CD4-positive, alpha-beta T cell treated with Interleukin-15 for 4 hours (primary cell): Measurements from ENCODE around the gene USP3.

Experiments used
- DNase-seq: peaks from one replicate; pipeline ENCODE4 v3.0.0-alpha.2; 2020; ENCODE audit warnings: low spot score

The USP3 gene

DNA sequence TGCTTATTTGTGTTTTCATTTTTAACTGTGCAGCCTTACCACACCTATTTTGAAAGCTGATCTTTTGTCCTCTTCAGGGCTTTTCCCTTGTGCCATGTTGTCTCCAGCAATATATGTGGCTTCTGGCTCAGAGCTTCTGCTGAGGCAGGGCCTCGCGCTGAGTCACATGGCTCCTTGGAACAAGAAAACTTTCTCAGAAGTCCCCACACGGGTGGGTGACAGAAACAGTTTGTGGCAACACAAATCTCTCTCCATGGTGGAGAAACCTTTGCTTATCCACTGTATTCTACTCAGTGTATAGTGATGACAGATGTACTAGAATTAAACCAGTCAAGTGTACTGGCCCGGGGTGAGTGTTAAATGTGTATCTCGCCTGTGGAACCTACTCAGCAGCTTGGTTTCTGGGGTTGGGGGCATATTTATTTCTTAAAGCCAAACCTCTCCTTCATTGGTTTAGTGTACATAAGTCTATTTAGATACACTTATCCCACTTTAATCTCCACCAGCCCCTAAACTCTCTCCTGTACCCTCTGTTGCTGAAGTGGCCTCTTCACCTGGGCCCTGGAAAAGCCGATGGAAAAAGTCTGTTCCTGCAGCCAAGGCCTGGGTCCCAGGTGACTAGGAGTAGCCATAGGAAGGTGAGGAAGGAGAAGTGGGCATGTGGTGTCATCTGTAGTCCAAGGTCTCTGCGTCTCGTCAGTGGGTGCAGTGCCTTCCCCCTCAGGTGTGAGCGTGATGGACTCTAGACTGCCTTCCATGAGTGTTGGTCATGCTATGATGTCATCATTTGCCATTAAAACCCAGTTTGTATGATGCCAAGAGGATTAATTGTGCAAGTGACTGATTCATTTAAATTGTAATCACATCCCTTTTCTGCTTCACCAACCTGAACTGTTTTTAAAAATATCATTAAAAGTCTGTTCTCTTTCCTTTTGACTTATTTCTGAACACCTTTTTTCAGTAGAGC, 89.6 kb downstream of the USP3 start:
- peak; percentile 59 for DNase-seq

DNA sequence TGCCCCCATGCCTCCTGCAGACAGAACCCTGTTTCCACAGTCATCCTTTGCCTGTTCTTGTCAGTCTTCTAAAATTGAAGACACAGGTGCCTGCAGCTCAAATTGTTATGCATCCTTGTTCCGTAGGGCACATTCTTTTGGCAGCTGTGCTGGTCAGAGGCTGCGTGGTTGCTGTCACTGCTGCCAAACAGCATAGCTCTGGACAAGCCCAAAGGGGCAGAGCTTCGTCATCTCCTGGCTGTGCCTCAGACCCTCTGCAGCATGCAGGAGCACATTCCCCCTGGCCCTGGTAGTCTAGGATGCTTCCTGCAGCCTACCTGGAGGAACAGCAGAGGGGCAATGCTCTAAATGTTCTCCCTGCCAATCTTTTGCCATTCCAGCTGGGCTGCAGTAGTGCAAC, 90.7 kb downstream of the USP3 start:
- DNase-seq: no peak

DNA sequence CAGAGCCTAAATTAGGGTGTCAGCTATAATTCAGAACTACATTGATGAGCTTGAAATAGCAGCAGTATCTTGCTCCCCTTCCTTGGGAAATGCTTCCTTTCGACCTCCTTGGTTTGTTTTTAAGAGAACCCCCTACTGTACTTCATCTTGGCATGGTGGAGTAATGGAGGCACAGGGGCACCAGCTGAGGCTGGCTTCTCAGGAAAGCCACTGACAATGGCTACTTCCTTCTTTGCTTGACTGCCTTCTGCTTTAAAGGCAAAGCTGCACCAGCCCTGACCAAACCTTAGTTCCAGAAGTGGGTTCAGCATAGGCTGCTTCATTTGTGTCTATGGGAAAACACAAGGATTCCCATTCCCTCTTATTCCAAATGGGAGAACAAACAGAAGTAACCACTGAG, 91.3 kb downstream of the USP3 start:
- DNase-seq: no peak

DNA sequence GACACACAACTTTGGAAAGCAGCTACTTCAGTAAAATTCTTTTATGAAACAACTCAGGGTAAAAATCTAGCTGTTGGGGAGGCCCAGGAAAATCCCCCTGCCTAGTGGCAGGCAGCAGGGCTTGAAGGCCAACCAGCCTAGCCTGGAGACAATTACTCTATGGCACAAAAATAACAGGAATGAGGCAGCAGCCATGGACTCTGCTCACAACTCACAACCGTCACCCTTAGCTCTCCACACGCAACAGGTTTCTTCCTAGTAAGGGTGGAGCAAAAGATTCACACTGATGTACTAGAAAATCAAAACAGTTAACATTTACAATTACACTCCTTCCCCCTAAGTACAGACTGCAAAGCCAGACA, 92.3 kb downstream of the USP3 start:
- DNase-seq: no peak

DNA sequence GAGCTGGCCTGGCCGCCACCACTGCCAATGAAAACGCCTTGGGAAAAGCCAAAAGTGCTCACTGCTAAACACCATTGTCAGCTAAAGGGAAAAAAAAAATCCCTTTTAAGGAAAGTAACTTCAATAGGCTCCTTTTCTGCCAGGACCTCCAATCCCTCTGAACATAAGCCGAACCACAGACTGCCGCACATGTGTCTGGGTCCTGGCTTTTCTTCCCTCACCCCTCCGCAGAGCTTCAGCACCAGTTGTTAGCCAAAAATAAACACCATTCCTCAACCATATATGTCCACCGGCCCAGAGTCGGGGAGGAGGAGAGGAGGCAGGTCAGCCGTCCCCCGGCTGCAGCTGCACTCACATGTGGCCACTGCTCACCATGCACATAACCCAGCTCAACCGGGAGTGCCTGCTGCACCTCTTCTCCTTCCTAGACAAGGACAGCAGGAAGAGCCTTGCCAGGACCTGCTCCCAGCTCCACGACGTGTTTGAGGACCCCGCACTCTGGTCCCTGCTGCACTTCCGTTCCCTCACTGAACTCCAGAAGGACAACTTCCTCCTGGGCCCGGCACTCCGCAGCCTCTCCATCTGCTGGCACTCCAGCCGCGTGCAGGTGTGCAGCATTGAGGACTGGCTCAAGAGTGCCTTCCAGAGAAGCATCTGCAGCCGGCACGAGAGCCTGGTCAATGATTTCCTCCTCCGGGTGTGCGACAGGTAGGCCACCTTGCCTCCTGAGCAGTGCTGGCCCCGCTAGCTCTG, 92.8 kb downstream of the USP3 start, which contains the start of gene FBXL22:
Gene FBXL22, plus strand, starts transcription at position 350 of the 753 bp plus-strand sequence. Its CDS starts 6 bp downstream, at position 356.
- no peak for DNase-seq

DNA sequence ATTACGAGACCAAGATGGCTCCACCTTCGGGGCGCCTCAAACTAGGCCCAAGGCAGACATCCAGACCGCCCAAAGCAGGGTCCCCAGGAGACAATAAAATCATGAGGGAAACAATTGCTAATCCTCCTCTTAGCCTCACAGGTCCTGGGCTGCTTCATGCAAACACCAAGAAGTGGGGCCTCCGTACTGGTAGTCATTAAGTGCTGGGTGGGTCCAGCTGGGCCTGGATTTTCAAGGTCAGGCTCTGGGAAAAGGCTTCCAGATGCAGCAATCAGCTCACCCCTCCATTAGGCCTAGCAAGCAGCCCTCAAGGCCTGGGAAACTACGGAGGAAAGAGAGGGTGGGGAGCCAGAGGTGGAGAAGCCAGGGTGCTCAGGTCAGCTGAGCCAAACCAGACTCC, 93.4 kb downstream of the USP3 start:
- no peak for DNase-seq

DNA sequence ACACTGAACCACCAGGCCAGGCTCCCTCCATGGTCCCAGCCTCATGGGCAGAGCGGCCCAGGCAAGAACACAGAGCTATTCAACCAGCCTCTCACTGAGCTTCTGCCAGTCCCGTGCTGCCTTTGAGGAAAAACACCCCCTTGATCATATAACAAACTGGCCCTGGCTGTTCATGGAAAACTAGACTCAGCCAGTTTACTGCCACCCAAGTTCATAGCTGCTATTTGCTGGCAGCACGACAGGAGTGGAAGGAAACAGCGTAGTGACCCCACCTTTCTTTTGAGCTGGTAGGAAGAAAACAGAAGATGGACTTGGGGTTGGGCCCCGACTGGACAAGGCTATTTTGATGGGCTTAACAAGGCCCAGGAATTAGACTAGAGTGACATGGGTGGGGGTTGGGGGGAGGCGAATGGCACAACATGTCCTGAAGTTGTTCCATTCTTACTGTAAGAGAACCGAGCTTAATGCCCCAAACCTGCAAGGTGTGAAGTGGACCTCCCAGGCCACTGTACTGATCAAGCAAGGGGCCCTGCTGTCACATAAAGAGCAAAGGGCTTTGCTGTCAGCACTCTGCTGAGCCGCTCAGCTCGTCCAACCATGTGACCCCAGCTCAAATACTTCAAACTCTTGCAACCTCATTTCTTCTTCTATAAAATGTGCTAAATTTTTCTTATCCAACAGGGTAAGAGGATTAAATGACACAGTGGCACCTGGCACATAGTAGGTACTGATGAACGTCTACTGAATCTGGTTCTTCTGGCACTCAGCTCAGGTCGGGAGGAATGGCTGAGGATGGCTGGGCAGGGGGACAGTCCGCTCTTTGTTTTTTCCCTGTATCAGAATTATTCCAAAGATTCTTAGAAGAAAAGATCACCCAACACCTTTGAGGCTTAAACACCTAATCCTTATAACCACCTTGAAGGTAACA, 94.3 kb downstream of the USP3 start:
- no peak for DNase-seq

DNA sequence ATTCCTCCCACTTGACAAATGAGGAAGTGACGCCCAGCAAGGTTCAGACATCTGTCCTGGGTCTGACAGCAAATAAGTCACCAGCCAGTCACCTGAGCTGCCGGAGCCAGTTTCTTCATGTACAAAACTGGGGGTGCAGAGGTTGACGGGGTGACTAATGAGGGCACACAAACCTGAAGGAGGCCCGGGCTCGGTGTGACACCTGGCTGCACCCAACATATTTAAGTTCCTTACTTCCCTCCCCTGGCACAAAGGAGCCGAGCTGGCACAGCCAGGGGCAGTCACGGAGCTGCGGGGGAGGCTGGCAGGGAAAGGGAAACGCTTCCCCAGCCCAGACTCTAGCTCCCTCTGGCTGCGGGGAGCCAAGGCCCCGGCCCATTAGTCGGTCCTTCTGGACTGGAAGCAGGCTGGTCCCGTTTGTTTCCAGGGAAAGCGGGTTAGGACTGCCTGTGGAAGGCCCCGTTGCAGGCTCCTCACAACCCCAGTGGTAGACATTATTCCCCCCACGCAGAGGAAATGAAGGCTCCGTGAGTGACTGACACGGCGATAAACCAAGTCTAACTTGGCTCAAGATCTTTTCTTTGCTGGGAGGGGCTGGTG, 95.1 kb downstream of the USP3 start:
- DNase-seq: peak; percentile 37

DNA sequence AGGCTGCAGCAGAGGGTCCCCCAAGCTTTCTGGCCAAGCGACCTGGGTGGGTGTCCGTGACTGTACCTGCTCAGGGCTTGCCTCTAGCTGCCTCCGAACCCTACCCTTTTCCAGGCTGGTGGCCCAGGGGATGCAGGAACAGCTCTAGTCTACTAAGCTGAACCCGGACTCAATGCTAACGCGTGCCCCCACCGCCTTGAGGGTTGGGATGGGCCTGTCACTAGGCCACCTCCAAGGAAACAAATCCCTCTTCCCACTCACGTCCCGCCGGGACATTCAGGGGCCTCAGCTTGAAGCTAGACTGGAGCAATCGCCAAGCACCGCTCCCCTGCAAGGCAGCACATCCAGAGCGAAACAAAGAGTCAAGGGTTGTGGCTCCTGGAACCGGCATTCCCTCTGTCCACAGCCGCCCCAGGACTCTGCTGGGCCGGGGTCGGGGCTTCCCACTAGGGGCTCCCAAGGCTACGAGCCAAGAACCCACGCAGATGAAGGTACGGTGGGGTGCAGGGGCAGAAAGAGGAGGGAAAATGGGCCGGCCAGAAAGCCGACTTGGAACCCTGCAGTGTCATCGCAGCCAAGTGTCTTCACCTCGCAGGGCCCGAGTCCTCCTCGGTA, 95.7 kb downstream of the USP3 start:
- no peak for DNase-seq

DNA sequence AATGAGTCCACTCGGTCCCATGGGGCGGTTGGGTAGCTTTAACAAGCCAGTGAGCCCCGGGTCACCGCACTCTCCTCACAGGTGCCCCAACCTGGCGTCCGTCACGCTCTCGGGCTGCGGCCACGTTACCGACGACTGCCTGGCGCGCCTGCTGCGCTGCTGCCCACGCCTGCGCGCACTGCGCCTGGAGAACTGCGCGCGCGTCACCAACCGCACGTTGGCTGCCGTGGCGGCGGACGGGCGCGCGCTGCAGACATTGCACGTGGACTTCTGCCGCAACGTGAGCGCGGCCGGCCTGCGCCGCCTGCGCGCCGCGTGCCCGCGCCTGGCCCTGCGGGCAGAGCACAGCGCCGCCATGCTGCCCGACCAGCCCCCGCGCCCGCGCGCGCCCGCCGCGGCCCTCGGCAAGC, 96.2 kb downstream of the USP3 start:
- DNase-seq: peak; percentile 91

DNA sequence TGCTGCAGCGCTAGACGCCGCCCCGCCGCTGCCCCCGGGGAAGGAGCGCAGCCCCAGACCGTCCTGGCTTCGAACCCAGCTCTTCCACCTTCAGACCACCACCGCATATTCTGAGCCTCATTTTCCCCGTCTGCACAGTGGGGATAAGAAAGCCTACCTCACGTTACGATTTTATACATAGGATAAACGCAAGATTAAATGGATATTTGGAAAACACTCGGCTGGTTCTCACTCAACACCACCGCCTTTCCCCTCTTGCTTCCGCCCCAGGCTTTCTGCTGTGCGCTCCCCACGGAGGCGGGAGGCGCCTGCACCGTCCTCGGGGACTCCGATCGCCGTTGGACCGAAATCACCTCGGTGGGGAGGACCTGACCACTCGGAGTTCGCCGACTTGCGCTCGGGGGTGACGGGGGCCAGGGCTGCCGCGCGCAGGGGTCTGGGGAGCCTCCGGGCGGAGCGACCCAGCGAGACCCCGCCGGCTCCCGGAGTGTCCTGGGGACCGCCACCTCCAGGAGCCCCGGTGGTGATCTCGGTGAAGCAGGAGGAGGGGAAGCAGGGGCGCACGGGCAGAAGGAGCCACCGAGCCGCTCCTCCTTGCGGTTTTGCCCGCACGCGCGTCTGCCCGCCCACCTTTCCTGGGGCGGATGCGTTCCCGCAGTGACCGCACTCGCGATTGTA, 96.8 kb downstream of the USP3 start:
- DNase-seq: peak; percentile 37

DNA sequence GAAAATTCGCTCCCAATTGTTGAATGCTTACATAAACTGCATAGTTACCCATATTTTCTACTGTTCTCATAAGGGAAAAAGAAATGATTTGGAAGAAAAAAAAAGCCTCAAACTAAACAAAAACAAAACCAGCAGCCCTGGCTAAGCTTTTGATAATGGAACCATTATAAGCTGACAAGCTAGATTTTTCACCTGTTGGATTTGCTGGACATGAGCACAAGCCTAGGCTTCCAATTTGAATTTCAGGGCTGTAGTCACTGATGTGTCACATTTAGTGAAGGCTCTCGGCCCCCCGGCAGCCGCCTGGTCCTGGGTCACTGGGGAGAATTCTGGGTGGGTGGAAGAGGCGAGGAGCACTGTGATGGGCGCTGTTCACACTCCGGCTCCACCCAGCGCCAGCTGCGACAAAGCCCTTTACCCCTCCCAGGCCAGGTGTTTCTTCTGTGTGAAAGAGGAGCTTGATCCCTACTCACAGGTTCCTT, 97.4 kb downstream of the USP3 start:
- no peak for DNase-seq

DNA sequence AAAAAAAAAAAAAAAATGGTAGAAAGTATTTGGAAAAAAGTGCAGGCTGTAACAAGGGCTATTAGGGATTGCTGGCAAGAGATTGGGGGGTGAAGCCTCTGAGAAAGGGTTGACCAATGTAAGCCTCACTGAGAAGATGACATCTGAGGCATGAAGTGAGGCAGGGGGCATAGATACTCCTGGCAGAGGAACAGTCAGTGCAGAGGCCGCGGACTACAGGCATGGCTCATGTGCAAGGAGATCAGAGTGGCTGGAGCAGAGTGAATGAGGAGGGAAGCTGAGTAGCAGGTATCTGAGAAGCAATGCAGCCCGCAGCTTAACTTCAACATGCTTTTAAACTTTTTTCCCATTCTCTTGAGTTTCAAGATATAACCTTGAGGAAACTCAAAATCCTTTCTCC, 98.2 kb downstream of the USP3 start:
- DNase-seq: no peak

DNA sequence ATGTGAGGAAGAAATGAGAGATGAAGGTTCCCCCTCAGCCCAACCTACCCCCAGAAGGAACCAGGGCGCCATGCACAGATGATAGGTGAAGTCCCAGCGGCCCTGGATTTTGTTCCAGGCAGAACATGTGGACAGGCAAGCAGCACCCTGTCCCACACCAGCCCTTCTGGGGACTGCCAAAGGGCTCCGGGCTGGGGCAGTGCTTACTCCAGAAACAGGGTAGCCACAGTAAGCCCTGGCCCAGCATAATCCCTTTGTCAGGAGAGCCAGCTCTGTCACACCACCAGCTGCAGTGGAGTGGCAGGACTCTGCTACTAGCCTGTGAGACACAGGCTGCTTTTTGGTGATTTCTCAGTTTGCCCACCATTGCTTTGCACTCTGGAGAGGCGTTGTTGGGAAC, 99.1 kb downstream of the USP3 start:
- no peak for DNase-seq

DNA sequence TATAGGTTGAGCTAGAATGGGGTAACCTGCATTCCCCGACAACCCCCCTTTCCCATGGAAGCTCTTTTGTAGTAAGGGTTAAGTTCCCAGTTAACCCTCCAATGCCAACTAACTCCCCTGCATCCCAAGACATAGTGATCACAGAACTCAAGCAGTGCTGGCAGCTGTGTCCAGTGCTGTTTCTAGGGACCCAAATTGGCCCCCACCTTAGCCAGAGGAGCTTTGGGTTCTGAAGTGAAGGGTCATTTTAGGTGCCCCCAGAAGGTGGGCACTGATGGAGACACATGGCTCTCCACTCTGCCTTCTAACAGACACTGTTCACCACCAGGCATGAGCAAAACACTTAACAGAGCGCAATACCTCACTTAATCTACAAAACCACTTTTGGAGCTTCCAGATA, 99.9 kb downstream of the USP3 start:
- no peak for DNase-seq

DNA sequence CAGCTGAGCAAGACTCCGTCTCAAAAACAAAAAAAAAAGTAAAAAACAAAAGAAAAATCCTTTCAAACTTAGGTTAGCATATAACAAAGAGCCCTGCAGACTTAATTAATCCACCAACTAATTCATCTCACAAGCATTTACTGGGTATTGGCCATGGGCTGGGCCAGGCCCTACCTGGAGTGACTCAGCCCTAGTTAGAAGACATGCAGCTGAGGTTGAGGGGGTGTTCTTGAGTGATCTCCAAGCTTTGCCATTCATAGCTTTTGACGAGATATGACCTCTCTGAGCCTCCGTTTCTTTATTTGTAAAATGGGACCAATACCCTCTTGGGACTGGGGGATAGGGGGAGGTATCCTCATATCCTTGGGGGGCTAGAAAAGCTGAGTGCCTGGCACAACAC, 100.6 kb downstream of the USP3 start:
- DNase-seq: no peak

DNA sequence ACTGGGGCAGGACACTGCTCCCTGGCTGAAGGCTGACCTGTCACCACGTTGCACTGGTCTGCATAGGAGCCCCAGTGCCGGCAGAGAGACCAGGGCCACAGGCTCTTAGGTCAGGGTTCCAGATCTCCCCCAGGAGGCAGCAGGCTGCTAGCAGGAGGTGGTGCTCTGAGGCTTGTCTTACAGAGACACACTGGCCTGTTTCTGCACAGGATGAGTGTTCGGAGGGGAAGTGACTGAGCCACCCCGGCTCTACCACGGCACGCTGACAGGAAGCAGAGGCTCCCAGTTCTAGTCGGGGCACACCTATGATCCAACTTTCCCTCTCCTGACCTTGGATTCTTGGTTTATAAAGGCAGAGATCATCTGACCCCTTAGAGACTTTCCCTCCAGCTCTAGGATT, 101.4 kb downstream of the USP3 start:
- peak; percentile 61 for DNase-seq

DNA sequence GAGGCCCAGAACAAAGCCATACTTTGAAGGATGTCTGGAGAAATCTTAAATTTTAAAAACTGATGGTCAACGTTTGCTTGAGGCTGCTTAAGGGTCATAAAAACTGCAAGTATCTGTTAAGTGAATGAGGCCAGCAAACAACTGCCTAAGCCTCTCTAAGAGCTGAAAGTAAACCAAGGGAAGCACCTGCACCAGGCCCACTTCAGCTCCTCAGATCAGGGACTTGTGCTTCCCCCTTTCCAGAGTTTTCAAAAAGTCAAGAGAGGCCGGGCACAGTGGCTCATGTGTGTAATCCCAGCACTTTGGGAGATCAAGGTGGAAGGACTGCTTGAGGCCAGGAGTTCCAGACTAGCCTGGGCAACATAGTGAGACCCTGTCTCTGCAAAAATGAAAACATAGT, 101.9 kb downstream of the USP3 start:
- DNase-seq: no peak

DNA sequence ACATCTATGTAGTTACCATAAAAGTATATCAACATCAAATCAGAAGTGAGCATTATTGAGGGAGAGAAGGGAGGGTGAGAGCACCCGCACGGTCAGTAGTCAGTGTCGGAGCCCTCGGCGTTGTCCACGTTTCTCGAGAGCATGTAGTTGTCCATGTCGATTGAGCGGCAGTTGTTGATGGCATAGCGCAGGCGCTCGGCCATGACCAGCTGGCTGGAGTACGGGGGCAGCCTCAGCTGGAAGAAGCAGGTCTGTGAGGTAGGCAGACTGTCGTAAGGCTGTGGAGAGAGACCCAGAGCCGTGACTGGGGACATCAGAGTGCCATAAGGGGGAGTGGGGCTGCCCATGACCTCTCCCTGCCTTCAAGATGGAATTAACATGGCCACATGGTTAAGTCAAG, 104.6 kb downstream of the USP3 start:
- DNase-seq: no peak

DNA sequence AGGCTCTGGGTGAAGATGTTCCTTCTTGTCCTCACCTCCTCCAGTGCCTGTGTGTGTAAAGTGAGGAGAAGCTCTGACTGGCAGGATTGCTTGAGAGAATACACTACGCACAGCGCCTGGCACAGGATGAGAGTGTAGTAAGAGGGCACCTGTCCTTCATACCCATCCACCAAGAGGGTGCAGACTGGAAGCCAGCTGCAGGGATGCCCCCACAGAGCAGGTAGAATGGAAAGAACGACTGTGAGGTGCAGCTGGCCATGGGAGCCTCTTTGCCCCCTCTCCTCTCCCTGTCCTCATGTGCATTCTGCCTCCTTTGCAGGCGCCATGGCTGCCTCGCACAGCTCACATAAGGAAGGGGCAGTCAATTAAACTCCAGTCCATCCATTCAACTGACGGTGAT, 105.1 kb downstream of the USP3 start:
- DNase-seq: no peak
